Measurements from ENCODE around the gene FNBP1.

FNBP1 gene

GRCh38 chr9:129851821-129852220, 191.2 kb downstream of the FNBP1 start:
- H3K4me3 ChIP-seq (ENCODE audit: low read length) = no peak overlapping the region
- no peak for DNase-seq (ENCODE audit: low read depth, low spot score)

DNA sequence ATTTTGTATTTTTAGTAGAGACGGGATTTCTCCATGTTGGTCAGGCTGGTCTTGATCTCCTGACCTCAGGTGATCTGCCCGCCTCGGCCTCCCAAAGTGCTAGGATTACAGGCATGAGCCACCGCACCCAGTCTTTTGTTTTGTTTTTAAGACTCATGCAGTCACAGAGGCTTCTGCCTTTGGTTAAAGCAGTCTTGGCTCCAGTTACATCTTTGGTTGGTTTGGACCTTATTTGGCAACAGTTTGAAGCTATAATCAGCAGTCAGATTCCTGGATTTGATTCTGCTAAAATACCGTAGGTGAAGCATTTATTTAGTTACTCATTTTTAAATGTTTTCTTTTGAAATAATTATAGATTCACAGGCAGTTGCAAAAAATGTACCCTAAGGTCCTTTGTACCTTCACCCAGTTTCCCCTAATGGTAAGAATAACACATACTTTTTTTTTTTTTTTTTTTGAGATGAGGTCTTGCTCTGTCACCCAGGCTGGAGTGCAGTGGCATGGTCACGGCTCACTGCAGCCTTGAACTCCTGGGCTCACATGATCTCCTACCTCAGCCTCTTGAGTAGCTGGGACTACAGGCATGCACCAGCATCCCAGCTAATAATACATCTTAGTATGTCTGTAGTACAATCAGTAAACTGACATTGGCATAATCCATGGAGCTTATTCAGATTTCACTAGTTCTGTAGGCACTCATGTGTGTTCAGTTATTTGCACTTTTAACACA, 192.0 kb downstream of the FNBP1 start:
- H3K4me3 ChIP-seq (ENCODE audit: low read length) = peak overlapping the region; percentile 18; the same call in 1 of the 2 replicates
- DNase-seq (ENCODE audit: low read depth, low spot score) = no peak

DNA sequence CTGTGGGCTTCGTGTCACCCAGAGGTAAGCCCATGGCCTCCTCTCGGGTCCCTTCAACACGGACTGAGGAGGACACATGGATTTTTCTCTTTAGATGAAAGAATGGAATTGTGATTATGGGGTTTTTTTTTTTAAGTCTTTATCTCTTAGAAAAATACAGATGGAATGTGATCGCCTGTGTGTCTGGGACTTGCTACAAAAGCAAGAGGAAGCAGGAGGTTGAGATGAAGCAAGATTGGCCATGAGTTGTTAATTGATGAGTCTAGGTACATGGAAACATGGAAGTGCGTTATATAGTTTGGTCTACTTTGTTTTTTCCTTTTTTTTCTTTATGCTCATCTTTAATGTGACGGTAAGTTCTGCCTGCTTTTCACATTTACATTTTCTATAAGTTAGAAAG, 193.1 kb downstream of the FNBP1 start:
- H3K4me3 ChIP-seq (ENCODE audit: low read length) = no peak overlapping the region
- DNase-seq (ENCODE audit: low read depth, low spot score) = no peak

GRCh38 chr9:129848712-129849441, 194.1 kb downstream of the FNBP1 start:
- H3K4me3 ChIP-seq (ENCODE audit: low read length) = no peak overlapping the region
- DNase-seq (ENCODE audit: low read depth, low spot score) = no peak

DNA sequence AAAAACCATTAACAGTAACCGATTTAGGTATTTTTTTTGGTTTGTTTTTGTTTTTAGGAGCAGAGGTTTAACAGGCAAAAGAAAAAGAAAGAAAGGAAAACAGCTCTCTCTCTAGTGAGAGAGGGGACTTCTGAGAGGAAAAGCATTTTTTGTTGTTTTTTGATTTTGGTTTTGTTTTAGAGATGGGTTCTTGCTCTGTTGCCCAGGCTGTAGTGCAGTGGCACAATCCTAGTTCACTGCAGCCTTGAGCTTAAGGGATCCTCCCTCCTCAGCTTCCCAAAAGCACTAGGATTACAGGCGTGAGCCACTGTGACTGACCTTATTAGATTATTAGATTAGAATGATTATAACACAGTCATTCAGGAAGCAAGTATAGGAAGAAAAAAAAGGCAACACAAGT, 197.6 kb downstream of the FNBP1 start:
- no peak overlapping the region for H3K4me3 ChIP-seq (ENCODE audit: low read length)
- DNase-seq (ENCODE audit: low read depth, low spot score) = no peak

- no peak for DNase-seq (ENCODE audit: low read depth, low spot score)
- H3K4me3 ChIP-seq (ENCODE audit: low read length) = no peak overlapping the region
Measured at GRCh38 chr9:129841071-129841470, 201.9 kb downstream of the FNBP1 start.

DNA sequence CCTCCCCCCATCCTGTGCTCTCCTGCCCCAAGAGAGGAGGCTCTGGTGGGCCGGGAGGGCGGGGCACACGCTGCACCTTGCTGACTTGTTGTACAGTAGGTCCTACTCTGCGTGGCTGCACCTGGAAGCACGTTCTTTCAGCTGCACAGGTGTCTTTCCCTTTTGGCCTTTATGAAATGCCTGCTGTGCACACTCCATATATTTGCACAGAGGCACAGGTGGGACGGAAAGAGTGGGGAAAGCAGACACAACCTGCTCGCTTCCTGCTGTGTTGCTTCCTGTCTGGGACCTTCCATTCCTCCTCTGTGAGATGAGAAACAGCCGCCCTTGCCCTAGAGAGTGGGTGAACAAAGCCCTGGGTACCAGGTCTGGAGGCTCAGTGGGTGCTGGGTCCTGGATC, 203.0 kb downstream of the FNBP1 start:
- DNase-seq (ENCODE audit: low read depth, low spot score) = peak; percentile 69
- no peak overlapping the region for H3K4me3 ChIP-seq (ENCODE audit: low read length)

DNA sequence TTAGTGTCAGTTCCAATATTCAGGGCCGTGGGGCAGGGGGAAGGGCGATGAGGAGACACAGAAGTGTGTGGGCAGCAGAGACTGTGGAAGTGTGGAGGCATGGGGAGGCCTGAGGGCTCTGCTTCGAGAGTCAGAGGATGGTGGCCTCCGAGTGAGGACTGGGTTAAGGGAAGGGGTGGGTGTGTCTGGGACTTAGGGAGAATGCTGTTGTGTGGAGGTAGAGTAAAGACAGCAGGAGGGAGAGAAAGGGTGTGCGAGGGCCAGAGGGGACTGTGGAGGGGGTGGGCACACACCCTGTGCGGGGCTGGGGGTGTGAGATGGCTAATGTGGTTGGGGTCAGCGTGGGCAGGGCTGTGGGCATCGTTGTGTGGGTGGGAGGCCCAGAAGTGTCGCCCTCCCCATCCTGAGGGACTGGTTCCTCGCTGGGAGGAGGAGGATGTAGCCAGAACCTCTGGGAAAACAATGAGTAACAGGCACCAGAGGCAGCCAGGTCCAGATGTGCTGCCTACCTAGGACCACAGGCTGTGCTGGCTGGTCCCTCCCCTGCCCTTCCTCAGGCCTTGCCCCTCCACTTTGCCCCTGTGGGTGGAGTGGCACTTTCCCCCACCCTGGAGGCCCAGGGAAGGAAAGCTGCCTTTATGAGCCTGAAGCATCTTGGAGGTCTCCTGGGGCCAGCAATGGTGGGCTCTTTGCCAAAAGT, 203.5 kb downstream of the FNBP1 start:
- no peak overlapping the region for H3K4me3 ChIP-seq (ENCODE audit: low read length)
- DNase-seq (ENCODE audit: low read depth, low spot score) = no peak

GRCh38 chr9:129838707-129839259, 204.2 kb downstream of the FNBP1 start:
- H3K4me3 ChIP-seq (ENCODE audit: low read length) = no peak overlapping the region
- DNase-seq (ENCODE audit: low read depth, low spot score) = no peak

Measured in Jurkat, Clone E6-1 (cell line).